GM18505 (cell line): Measurements from ENCODE around the gene NEXN.

Experiments
- ATAC-seq: cut with Tn5 transposase; IDR thresholded peaks from one replicate; pipeline ENCODE4 v1.9.1; 2021; ENCODE audit not compliant: unreplicated experiment
- POLR2A ChIP-seq: IDR thresholded peaks from 4 replicates; pipeline ENCODE4 v1.6.1; 2011; ENCODE audit warnings: borderline replicate concordance; ENCODE audit not compliant: insufficient read depth, insufficient read length; ENCODE audit errors: extremely low read depth

NEXN gene

GRCh38 chr1:77938651-77939050 lies 50.2 kb downstream of the NEXN start:
- no peak for ATAC-seq
- TF ChIP-seq POLR2A = no peak

- TF ChIP-seq POLR2A = peak; percentile 42
- ATAC-seq = no peak
These were observed 52.6 kb downstream of the NEXN start for GRCh38 chr1:77940921-77941570.

DNA sequence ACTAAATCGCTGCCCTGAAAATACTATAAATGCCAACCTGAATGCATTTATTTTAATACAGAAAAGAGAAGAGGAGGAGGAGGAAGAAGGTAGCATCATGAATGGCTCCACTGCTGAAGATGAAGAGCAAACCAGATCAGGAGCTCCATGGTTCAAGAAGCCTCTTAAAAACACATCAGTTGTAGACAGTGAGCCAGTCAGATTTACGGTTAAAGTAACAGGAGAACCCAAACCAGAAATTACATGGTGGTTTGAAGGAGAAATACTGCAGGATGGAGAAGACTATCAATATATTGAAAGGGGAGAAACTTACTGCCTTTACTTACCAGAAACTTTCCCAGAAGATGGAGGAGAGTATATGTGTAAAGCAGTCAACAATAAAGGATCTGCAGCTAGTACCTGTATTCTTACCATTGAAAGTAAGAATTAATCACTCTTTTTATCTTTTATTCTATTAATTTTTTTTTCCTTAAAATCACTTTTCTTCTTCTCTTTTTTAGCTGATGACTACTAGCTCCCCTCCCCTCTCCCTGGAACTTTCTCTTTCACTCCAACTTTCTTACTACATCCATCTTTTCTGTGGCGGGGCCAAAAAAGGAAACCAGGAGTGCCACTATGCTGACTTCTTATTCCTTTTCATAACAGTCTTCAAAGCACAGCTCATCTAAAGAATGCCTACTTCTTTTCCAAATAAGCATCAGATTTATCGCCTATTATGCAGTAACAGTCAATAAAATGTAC lies 54.1 kb downstream of the NEXN start:
- no peak for TF ChIP-seq POLR2A
- no peak for ATAC-seq

- TF ChIP-seq POLR2A = no peak
- ATAC-seq = no peak
These were observed 56.9 kb downstream of the NEXN start for GRCh38 chr1:77945345-77945744.

- TF ChIP-seq POLR2A = no peak
- no peak for ATAC-seq
These were observed 60.5 kb downstream of the NEXN start for GRCh38 chr1:77948841-77949424.

- TF ChIP-seq POLR2A = no peak
- ATAC-seq = peak; percentile 62
These were observed 62.4 kb downstream of the NEXN start for GRCh38 chr1:77950873-77951272.

GRCh38 chr1:77951328-77951727 lies 62.9 kb downstream of the NEXN start:
- ATAC-seq = peak; percentile 16
- TF ChIP-seq POLR2A = no peak

DNA sequence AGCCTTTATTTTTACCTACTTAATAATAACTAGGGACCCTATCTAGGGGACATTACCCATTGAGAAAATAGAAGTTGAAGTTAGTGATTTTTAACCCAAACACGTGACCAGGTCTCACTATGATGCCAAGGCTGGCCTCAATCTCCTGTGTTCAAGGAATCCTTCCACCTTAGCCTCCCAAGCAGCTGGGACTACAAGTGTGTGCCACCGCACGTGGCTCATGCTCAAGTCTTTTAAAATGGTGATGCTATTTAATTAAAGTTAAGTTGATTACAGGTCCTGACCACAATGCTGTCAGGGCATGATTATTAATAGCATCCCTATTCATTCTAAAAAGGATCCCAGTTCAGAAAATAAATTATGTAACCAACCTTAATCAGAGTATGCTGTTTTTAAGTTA lies 65.5 kb downstream of the NEXN start:
- TF ChIP-seq POLR2A = no peak
- no peak for ATAC-seq

DNA sequence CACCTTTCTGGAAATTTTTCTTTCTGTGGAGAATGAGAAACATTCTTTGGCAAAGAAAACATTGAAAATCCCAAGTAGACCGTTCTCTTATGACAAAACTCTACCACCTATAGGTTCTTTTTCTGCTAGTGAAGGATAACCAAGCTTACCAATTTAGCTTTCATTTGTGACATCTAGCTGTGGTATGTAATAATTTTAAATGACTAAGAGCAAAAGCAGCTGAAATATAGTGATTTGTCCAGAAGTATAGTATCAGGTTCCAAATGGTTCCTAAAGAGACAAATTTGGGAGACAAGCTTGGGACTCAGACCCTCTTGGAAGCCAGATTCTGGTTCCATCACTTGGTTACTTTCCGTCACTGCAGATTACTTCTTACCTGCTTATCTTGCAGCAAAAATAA lies 66.1 kb downstream of the NEXN start:
- ATAC-seq = no peak
- no peak for TF ChIP-seq POLR2A

GRCh38 chr1:77955709-77956108 lies 67.3 kb downstream of the NEXN start:
- ATAC-seq = no peak
- no peak for TF ChIP-seq POLR2A

GRCh38 chr1:77956464-77956863 lies 68.0 kb downstream of the NEXN start:
- ATAC-seq = no peak
- no peak for TF ChIP-seq POLR2A

DNA sequence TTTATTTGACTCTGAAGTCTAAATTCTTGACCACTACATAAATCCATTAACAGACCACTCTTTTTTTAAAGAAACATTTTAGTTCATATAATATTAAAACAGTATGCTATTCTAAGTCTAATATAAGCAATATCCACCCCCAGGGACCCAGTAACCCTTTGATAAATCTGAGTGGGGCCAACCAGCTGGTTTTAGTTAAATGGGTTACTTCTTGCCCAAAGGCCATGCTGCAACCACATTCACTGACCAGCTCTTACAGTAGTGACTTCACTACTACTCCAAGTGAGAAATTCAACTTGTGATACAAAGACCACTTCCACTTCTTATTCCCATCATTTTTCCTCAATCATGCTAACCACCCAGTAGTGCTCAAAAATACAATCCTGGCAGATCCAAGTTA lies 70.0 kb downstream of the NEXN start:
- no peak for ATAC-seq
- no peak for TF ChIP-seq POLR2A

DNA sequence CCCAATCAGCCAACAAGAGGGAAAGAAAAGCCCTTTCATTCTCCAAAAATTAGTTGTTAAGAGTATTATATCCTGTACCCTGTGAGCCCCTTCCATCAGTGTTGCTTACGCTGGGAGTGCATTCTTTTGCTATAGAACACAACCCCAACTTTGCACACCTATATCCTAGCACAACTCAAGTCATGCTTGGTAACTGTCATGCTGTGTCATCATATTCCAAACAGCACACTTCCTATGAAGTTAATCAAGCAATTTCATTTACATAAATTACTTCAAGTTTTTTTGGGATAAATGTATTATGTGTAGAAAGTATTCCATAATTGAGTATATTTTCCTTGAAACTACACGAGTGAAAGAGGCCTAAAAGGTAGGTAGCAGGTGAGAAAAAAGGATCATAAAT lies 70.4 kb downstream of the NEXN start:
- no peak for TF ChIP-seq POLR2A
- no peak for ATAC-seq

DNA sequence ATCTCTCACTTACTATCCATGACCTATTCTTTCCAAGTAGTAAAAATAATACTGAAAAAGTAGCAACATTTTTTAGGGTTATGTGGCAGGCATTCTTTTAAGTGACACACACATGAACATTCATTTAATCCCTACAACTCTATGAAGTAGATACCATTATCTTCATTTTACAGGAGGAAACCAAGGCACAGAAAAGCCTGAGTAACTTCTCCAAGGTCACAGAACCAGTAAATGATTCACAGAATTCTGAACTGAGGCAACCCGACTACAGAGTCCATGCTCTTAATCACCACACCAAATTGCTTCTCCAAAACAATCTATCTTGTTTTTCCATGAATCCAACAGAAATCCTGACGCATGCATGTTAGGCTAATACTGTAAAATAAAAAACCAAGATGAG lies 73.0 kb downstream of the NEXN start:
- no peak for ATAC-seq
- TF ChIP-seq POLR2A = no peak
